ENCODE measurements around the gene VWA5B1. TPM values are rescaled to one million over a fixed set of nuclear protein-coding genes. Genes with fewer than 3 reads are reported as not detected.

VWA5B1 gene
- total RNA-seq, 2 donors from 2014 or later = 0.51 TPM; not detected in 1

DNA sequence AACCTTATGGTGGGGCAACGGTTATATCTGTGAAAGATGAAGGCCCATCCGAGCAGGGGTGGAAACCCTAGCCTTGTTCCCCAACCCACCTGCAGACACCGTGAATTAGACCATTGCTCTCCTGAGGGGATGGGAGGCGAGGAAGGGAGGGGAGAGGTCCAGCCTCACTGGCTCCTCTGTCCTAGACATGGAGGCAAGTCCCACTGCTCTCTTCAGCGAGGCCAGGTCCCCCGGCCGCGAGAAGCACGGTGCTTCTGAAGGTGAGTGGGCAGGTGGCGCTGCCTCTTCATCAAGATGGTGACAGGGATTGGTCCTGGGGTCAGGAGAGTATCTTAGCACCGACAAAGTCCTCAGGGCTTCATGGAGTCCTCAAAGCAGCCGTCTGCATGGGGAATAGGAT, 59.3 kb downstream of the VWA5B1 start:
- TF ChIP-seq CTCF (IDR thresholded peaks at IDR 0.05) = no peak
- TF ChIP-seq POLR2AphosphoS5 (IDR thresholded peaks at IDR 0.05) = no peak
- intact Hi-C loops (cut with DNase I) = no loop called here
- Histone ChIP-seq H3K4me1 (replicated peaks) (no peaks in the 10 kb centered on the region), H3K36me3 (no peaks in the 10 kb centered on the region), H3K27ac (no peak overlapping the region), H3K9me3 (no peaks in the 10 kb centered on the region), H3K27me3 (replicated peaks; ENCODE audit: insufficient read depth) (no peaks in the 10 kb centered on the region), H3K4me3 (no peak overlapping the region)
- WGBS = 88% methylated on average over 12 of the region's 12 CpGs
- no peak for DNase-seq (ENCODE audit: low spot score)

- Histone ChIP-seq H3K27me3 (replicated peaks; ENCODE audit: insufficient read depth) (no peaks in the 10 kb centered on the region), H3K4me3 (no peak overlapping the region), H3K4me1 (replicated peaks) (no peaks in the 10 kb centered on the region), H3K9me3 (no peaks in the 10 kb centered on the region), H3K36me3 (no peaks in the 10 kb centered on the region), H3K27ac (no peak overlapping the region)
- DNase-seq (ENCODE audit: low spot score) = no peak
- intact Hi-C loops (cut with DNase I) = no loop called here
- no peak for TF ChIP-seq POLR2AphosphoS5 (IDR thresholded peaks at IDR 0.05)
- no peak for TF ChIP-seq POLR2A (IDR thresholded peaks at IDR 0.05)
- no peak for TF ChIP-seq CTCF (IDR thresholded peaks at IDR 0.05)
- whole genome bisulfite sequencing = 95% methylated on average over 5 of the region's 7 CpGs
Observed at GRCh38 chr1:20350421-20350820, 59.7 kb downstream of the VWA5B1 start.

DNA sequence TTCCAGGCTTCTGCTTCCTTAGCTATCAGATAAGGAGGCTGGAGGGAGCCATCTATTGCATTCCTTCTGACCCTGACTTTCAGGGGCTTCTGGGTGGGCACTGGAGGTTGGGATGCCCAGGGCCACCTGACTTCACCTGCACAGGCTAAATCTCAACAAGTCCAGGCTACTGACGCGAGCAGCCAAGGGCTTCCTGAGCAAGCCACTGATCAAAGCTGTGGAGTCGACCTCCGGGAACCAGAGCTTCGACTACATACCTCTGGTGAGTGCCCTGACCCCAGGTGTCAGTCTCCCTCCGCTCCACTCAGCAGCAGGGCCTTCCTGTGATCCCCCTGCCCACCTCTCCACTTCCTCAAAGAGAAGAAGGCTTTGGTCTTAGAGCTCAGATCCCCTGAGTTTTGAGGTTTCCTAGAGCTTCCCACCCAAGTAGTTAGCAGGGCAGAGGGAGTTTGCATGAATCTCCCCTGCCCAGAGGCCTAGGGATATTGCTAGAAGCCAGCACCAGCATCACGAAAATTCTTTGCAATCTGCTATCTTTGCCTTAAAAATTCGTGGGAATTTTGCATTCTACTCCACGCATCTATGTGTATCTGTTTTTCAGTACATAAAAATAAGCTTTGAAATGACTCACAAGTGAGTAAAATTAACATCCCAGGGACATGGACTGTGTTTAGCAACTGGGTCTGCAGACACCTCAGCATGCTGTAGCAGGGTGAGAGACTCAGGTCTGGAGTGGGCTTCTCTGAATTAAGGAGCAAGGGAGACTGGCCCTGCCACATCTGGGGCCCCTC, 61.4 kb downstream of the VWA5B1 start:
- intact Hi-C loops (cut with DNase I) = no loop called here

DNA sequence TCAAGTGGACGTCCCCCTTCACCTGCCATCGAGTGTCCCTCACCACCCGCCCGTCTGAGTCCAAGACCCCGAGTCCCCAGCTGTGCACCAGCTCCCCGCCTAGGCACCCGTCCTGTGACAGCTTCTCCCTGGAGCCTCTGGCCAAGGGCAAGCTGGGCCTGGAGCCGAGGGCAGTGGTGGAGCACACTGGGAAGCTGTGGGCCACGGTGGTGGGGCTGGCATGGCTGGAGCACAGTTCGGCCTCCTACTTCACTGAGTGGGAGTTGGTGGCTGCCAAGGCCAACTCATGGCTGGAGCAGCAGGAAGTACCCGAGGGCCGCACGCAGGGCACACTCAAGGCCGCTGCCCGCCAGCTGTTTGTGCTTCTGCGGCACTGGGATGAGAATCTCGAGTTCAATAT, 63.2 kb downstream of the VWA5B1 start:
- DNase-seq (ENCODE audit: low spot score) = no peak
- intact Hi-C loops (cut with DNase I) = no loop called here
- Histone ChIP-seq H3K27ac (no peak overlapping the region), H3K27me3 (replicated peaks; ENCODE audit: insufficient read depth) (no peaks in the 10 kb centered on the region), H3K4me3 (no peak overlapping the region), H3K36me3 (no peaks in the 10 kb centered on the region), H3K9me3 (no peaks in the 10 kb centered on the region), H3K4me1 (replicated peaks) (peaks cover 12% of the 10 kb centered on the region)
- 95% methylated on average over 17 of the region's 17 CpGs for WGBS
- TF ChIP-seq POLR2A (IDR thresholded peaks at IDR 0.05) = no peak
- no peak for TF ChIP-seq POLR2AphosphoS5 (IDR thresholded peaks at IDR 0.05)
- no peak for TF ChIP-seq CTCF (IDR thresholded peaks at IDR 0.05)

More for the DNA sequence above, 61.4 kb downstream of the VWA5B1 start:
- no peaks in the 10 kb centered on the region for H3K36me3 ChIP-seq
- peaks cover 6% of the 10 kb centered on the region for H3K4me1 ChIP-seq (replicated peaks)
- TF ChIP-seq POLR2AphosphoS5 (IDR thresholded peaks at IDR 0.05) (no peak), CTCF (IDR thresholded peaks at IDR 0.05) (no peak), POLR2A (IDR thresholded peaks at IDR 0.05) (no peak)
- H3K9me3 ChIP-seq = no peaks in the 10 kb centered on the region
- WGBS = 80% methylated on average over 9 of the region's 9 CpGs
- no peak overlapping the region for H3K27ac ChIP-seq
- no peaks in the 10 kb centered on the region for H3K27me3 ChIP-seq (replicated peaks; ENCODE audit: insufficient read depth)
- no peak for DNase-seq (ENCODE audit: low spot score)
- no peak overlapping the region for H3K4me3 ChIP-seq

DNA sequence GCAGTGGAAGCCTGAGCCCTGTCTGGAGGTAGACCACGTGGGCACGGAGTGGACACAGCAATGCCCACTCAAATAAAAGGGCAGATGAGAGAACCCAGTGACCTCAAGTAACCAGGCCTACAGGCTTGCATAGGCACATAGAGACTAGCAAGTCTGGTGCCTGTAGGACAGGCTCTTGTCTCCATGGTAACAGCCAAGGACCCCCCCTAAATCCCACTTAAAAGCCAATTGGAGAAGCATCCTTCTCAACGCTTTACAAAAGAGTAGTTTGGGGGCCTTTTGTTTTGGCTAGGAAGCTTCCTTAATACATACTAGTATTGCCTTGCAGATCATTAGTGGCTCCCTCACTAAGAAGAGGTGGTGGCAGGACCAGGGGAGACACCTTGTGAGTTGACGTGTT, 63.9 kb downstream of the VWA5B1 start:
- H3K36me3 ChIP-seq = no peaks in the 10 kb centered on the region
- H3K4me3 ChIP-seq = no peak overlapping the region
- H3K27ac ChIP-seq = no peak overlapping the region
- no peaks in the 10 kb centered on the region for H3K27me3 ChIP-seq (replicated peaks; ENCODE audit: insufficient read depth)
- TF ChIP-seq CTCF (IDR thresholded peaks at IDR 0.05) (no peak), POLR2A (IDR thresholded peaks at IDR 0.05) (no peak), POLR2AphosphoS5 (IDR thresholded peaks at IDR 0.05) (no peak)
- WGBS = 86% methylated on average over 4 of the region's 4 CpGs
- H3K9me3 ChIP-seq = no peaks in the 10 kb centered on the region
- peaks cover 16% of the 10 kb centered on the region for H3K4me1 ChIP-seq (replicated peaks)
- intact Hi-C loops (cut with DNase I) = no loop called here
- DNase-seq (ENCODE audit: low spot score) = no peak

All from prostate gland (tissue), 2 donors.